HFF-Myc (cell line): Measurements from ENCODE around the gene FBXO24.

Experiments used
- DNase-seq: peaks from one replicate; pipeline ENCODE4 v3.0.0-alpha.2; 2011; ENCODE audit warnings: low read depth; ENCODE audit errors: extremely low read depth
- H3K4me3 ChIP-seq: replicated peaks from 2 replicates; pipeline ENCODE4 v1.5.1; 2011; ENCODE audit warnings: low read depth, mild to moderate bottlenecking, control low read depth, low read length
- TF ChIP-seq, protein P1 (sequence below): IDR thresholded peaks from 2 replicates; pipeline ENCODE4 v1.5.1; 2012; ENCODE audit warnings: mild to moderate bottlenecking, low read depth, low read length, control low read depth; ENCODE audit errors: missing control alignments

The FBXO24 gene

DNA sequence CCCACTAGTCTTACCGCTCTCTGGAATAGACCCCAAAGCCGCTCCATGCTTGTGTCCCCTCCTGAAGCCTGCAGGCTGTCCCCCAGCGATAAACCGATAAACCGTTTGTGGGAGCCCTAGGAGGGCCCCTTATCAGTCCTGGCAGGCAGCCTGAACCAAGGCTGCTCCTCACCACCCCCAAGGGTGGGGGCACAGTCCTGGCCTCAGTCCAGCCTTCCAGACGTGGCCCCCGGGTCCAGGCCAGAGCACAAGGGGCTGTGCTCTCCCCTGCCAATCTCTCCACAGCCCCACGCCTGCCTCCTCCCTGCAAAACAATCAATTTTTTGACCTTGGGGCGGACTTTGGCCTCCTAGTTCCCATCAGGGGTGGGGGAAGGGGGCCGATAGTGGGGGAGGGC is 55.3 kb downstream of the FBXO24 start, which contains the start of gene TFR2:
TSS of gene TFR2 (minus strand) at position 90 of the 397 bp plus-strand sequence. CDS start at position 47, 43 bp downstream.
- TF ChIP-seq, protein P1, sequence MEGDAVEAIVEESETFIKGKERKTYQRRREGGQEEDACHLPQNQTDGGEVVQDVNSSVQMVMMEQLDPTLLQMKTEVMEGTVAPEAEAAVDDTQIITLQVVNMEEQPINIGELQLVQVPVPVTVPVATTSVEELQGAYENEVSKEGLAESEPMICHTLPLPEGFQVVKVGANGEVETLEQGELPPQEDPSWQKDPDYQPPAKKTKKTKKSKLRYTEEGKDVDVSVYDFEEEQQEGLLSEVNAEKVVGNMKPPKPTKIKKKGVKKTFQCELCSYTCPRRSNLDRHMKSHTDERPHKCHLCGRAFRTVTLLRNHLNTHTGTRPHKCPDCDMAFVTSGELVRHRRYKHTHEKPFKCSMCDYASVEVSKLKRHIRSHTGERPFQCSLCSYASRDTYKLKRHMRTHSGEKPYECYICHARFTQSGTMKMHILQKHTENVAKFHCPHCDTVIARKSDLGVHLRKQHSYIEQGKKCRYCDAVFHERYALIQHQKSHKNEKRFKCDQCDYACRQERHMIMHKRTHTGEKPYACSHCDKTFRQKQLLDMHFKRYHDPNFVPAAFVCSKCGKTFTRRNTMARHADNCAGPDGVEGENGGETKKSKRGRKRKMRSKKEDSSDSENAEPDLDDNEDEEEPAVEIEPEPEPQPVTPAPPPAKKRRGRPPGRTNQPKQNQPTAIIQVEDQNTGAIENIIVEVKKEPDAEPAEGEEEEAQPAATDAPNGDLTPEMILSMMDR = no peak
- H3K4me3 ChIP-seq = no peak within 1 kb of the TSS
- no peak for DNase-seq

DNA sequence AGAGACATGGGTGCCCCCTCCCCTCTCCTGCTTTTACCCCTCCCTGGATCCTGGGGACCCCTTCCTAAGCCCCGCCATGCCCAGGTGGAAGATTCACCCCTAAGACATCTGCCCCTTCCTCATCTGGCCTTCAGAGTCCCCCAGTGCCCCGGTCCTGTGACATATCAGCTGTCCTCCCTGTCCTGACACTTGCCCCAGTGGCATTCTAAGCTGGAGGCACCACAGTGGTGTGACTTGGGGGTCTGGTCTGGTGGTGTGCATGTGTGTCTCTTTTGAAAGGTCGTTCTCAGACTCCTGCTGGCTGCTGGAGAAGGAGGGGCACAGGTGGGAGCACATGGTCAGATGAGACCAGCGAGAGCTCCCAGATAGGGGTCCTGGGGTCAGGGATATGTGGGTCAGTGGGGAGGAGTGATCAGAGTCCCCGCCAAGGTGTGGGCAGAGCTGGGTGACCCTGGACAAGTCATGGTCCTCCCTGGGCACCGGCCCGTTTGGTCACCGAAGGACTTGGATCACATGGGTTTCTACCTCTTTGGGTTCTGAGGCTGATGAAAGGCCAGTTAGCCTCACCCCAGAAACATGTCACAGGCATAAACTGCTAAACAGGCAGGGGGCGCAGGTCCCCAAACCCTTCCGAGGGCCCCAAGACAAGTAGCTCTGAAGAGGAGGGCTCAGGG is 55.9 kb downstream of the FBXO24 start:
- TF ChIP-seq, protein P1 = no peak
- no peak overlapping the region for H3K4me3 ChIP-seq
- DNase-seq = no peak

- no peak overlapping the region for H3K4me3 ChIP-seq
- DNase-seq = no peak
- TF ChIP-seq, protein P1 = no peak
Observed at GRCh38 chr7:100642534-100642907, 56.4 kb downstream of the FBXO24 start.

DNA sequence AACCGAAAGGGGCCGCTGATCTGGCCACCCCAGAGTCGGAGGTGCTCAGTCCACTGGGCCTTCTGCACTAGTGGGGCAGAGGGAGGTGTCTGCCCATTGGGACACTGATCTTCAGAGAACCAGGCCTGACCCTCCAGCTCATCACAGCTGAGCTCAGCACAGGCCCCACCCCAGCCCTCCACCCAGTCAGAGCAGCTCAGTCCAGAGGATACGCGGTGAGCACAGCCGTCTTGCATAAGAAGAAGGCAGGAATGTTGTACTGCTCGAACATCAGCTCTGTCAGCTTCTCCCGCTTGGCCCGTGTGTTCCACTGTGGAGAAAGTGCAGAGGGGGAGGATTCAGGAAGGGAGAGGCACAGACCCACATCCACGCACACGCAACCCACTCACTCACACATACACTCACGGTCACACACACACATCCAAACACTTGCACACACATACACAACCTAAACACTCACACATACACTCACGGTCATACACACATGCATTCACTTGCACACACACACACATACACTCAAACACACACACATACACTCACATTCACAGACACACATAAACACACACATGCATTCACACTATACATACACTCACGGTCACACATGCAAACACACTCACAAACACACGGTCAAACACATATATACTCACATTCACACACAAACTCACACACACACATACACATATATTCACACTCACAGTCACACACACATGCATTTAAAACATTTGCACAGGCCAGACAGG is 63.9 kb downstream of the FBXO24 start:
- no peak for DNase-seq
- H3K4me3 ChIP-seq = no peak overlapping the region
- TF ChIP-seq, protein P1 = no peak
